NCI-H2196 (cell line): ENCODE data around the gene RTL1.

Experiments
- DNase-seq: peaks from one replicate; lab custom pipeline; 2025; ENCODE audit not compliant: unreplicated experiment; lab: John Stamatoyannopoulos, UW

Gene RTL1

GRCh38 chr14:100903672-100904185 is at the start of gene RTL1:
Gene RTL1 (minus strand): TSS chr14:100903722. CDS start chr14:100884788, 18,934 bp downstream.
- no peak for DNase-seq

GRCh38 chr14:100950024-100950423 is 46.5 kb upstream of the RTL1 start:
- DNase-seq = no peak

GRCh38 chr14:100944052-100944451 is 40.5 kb upstream of the RTL1 start:
- no peak for DNase-seq

- DNase-seq = no peak
Measured at GRCh38 chr14:100930270-100930669, 26.7 kb upstream of the RTL1 start.

GRCh38 chr14:100915560-100915959 is 12.0 kb upstream of the RTL1 start:
- DNase-seq = no peak

- DNase-seq = no peak
Measured at GRCh38 chr14:100914597-100915021, 11.1 kb upstream of the RTL1 start.

- DNase-seq = no peak
Measured at GRCh38 chr14:100911665-100912316, 8.3 kb upstream of the RTL1 start.

GRCh38 chr14:100910888-100911664 is 7.6 kb upstream of the RTL1 start:
- no peak for DNase-seq

GRCh38 chr14:100909439-100909838 is 5.9 kb upstream of the RTL1 start:
- DNase-seq = no peak

GRCh38 chr14:100907240-100907639 is 3.7 kb upstream of the RTL1 start:
- no peak for DNase-seq

GRCh38 chr14:100906420-100906819 is 2.9 kb upstream of the RTL1 start:
- DNase-seq = no peak

GRCh38 chr14:100905166-100905565 is 1.6 kb upstream of the RTL1 start:
- no peak for DNase-seq

GRCh38 chr14:100904307-100905087 is 975 bp upstream of the RTL1 start:
- DNase-seq = no peak

GRCh38 chr14:100903134-100903468 is 421 bp downstream of the RTL1 start:
- DNase-seq = no peak

GRCh38 chr14:100902295-100903133 is 1.0 kb downstream of the RTL1 start:
- no peak for DNase-seq

GRCh38 chr14:100901391-100902183 is 1.9 kb downstream of the RTL1 start:
- DNase-seq = no peak

- peak; percentile 23 for DNase-seq
Measured at GRCh38 chr14:100900837-100901390, 2.6 kb downstream of the RTL1 start.

- no peak for DNase-seq
Measured at GRCh38 chr14:100899884-100900771, 3.4 kb downstream of the RTL1 start.
